ENCODE results near the gene NUTF2. TPM values are rescaled to one million over a fixed set of nuclear protein-coding genes. Genes with fewer than 3 reads are reported as not detected.

NUTF2 gene
- total and polyA plus RNA-seq, 4 experiments from 2014 or later, result 41.2 to 128 (median 86.7) TPM

- Histone ChIP-seq H3K9me3 (ENCODE audit: control insufficient read depth in 1 of 2, low read length in 2 of 2) (no peaks in the 10 kb centered on the region), H3K27me3 (ENCODE audit: insufficient read depth, low read length) (no peaks in the 10 kb centered on the region), H3K4me3 (ENCODE audit: low read length in 2 of 2) (no peak overlapping the region), H3K36me3 (ENCODE audit: insufficient read depth, low read length) (no peaks in the 10 kb centered on the region), H3K27ac (ENCODE audit: low read depth, low read length) (no peak overlapping the region), H3K4me1 (ENCODE audit: insufficient read depth, low read length) (no peaks in the 10 kb centered on the region)
- intact Hi-C loops (cut with micrococcal nuclease), result no loop called here
- Mint-ChIP-seq H3K27ac (no peak overlapping the region), H3K4me3 (no peak overlapping the region), H3K27me3 (no peaks in the 10 kb centered on the region), H3K9me3 (no peaks in the 10 kb centered on the region), H3K4me1 (peaks cover 6 to 25% (median 15%) of the 10 kb centered on the region in 4 donors), H3K36me3 (peaks cover 4 to 14% of the 10 kb centered on the region in 2 donors)
- CTCF ChIA-PET (ENCODE audit: partially characterized antibody), result interaction anchor here (1.9 kb wide), 1 partner anchor 18 kb away, joined by 6 read pairs; no protein-coding TSS in a partner anchor
- POLR2A ChIA-PET (ENCODE audit: partially characterized antibody), result no interaction called here
- DNase-seq, result no peak
Measured at GRCh38 chr16:67901734-67902133, 55.0 kb downstream of the NUTF2 start.

- no peak for DNase-seq
- Histone ChIP-seq H3K4me1 (ENCODE audit: insufficient read depth, low read length) (no peaks in the 10 kb centered on the region), H3K36me3 (ENCODE audit: insufficient read depth, low read length) (no peaks in the 10 kb centered on the region), H3K4me3 (ENCODE audit: low read length in 2 of 2) (no peak overlapping the region), H3K9me3 (ENCODE audit: control insufficient read depth in 1 of 2, low read length in 2 of 2) (no peaks in the 10 kb centered on the region), H3K27ac (ENCODE audit: low read depth, low read length) (no peak overlapping the region), H3K27me3 (ENCODE audit: insufficient read depth, low read length) (no peaks in the 10 kb centered on the region)
- H3K4me3 Mint-ChIP-seq, result no peak overlapping the region
- peak overlapping the region in 3 of 7 donors; percentile 17 to 68 (median 36) for H3K27ac Mint-ChIP-seq
- ChIA-PET CTCF (ENCODE audit: partially characterized antibody) (no interaction called here), POLR2A (ENCODE audit: partially characterized antibody) (interaction anchor here (0.7 to 1.0 kb wide), 2 partner anchors 31 kb away, joined by 3 read pairs; no protein-coding TSS in a partner anchor)
- peaks cover 3 to 15% (median 9%) of the 10 kb centered on the region in 4 donors for H3K4me1 Mint-ChIP-seq
- intact Hi-C loops (cut with micrococcal nuclease), result no loop called here
- no peaks in the 10 kb centered on the region for H3K27me3 Mint-ChIP-seq
- no peaks in the 10 kb centered on the region for H3K9me3 Mint-ChIP-seq
- H3K36me3 Mint-ChIP-seq, result peaks cover 4 to 14% of the 10 kb centered on the region in 2 donors
Measured at GRCh38 chr16:67902831-67903230, 56.1 kb downstream of the NUTF2 start.

GRCh38 chr16:67907397-67908180 is 60.9 kb downstream of the NUTF2 start:
- no peaks in the 10 kb centered on the region for H3K4me1 ChIP-seq (ENCODE audit: insufficient read depth, low read length)
- intact Hi-C loops (cut with micrococcal nuclease), result no loop called here
- H3K27me3 ChIP-seq (ENCODE audit: insufficient read depth, low read length), result no peaks in the 10 kb centered on the region
- H3K4me3 Mint-ChIP-seq, result no peak overlapping the region
- peaks cover 12% of the 10 kb centered on the region for H3K36me3 ChIP-seq (ENCODE audit: insufficient read depth, low read length)
- H3K27ac ChIP-seq (ENCODE audit: low read depth, low read length), result no peak overlapping the region
- ChIA-PET CTCF (ENCODE audit: partially characterized antibody) (interaction anchor here (1.1 to 2.0 kb wide), 2 partner anchors 19 to 91 kb away, joined by 3 to 4 read pairs; no protein-coding TSS in a partner anchor), POLR2A (ENCODE audit: partially characterized antibody) (interaction anchor here (0.6 to 1.2 kb wide), 4 partner anchors 10 to 731 kb away, joined by 3 to 4 read pairs (median 3); partner anchors contain the start of gene PSMB10)
- peak overlapping the region in 2 of 7 donors; percentile 48 to 68 for H3K27ac Mint-ChIP-seq
- H3K9me3 Mint-ChIP-seq, result no peaks in the 10 kb centered on the region
- peaks cover 3 to 22% (median 10%) of the 10 kb centered on the region in 4 donors for H3K4me1 Mint-ChIP-seq
- peaks cover 12 to 22% of the 10 kb centered on the region in 2 donors for H3K36me3 Mint-ChIP-seq
- H3K9me3 ChIP-seq (ENCODE audit: control insufficient read depth in 1 of 2, low read length in 2 of 2), result no peaks in the 10 kb centered on the region
- no peak for DNase-seq
- H3K4me3 ChIP-seq (ENCODE audit: low read length in 2 of 2), result no peak overlapping the region
- no peaks in the 10 kb centered on the region for H3K27me3 Mint-ChIP-seq

- H3K27ac Mint-ChIP-seq, result no peak overlapping the region
- no peak for DNase-seq
Measured at GRCh38 chr16:67909056-67909742, 62.5 kb downstream of the NUTF2 start.

GRCh38 chr16:67910158-67910557 is 63.4 kb downstream of the NUTF2 start:
- Mint-ChIP-seq H3K27me3 (no peaks in the 10 kb centered on the region), H3K4me1 (peaks cover 3 to 26% (median 12%) of the 10 kb centered on the region in 4 donors), H3K9me3 (no peaks in the 10 kb centered on the region), H3K27ac (peak overlapping the region in 1 of 7 donors; percentile 8), H3K36me3 (peaks cover 13 to 25% of the 10 kb centered on the region in 2 donors), H3K4me3 (no peak overlapping the region)
- no peaks in the 10 kb centered on the region for H3K4me1 ChIP-seq (ENCODE audit: insufficient read depth, low read length)
- H3K36me3 ChIP-seq (ENCODE audit: insufficient read depth, low read length), result peaks cover 12% of the 10 kb centered on the region
- no peak for DNase-seq
- H3K27me3 ChIP-seq (ENCODE audit: insufficient read depth, low read length), result no peaks in the 10 kb centered on the region
- intact Hi-C loops (cut with micrococcal nuclease), result no loop called here
- H3K9me3 ChIP-seq (ENCODE audit: control insufficient read depth in 1 of 2, low read length in 2 of 2), result no peaks in the 10 kb centered on the region
- ChIA-PET POLR2A (ENCODE audit: partially characterized antibody) (interaction anchor here (0.9 to 1.0 kb wide), 2 partner anchors 25 to 27 kb away, joined by 3 to 5 read pairs; partner anchors contain the start of gene PSMB10), CTCF (ENCODE audit: partially characterized antibody) (interaction anchor here (1.0 to 2.0 kb wide), 2 partner anchors 27 to 94 kb away, joined by 3 to 10 read pairs; no protein-coding TSS in a partner anchor)
- H3K27ac ChIP-seq (ENCODE audit: low read depth, low read length), result no peak overlapping the region
- no peak overlapping the region for H3K4me3 ChIP-seq (ENCODE audit: low read length in 2 of 2)

More at GRCh38 chr16:67909056-67909742, 62.5 kb downstream of the NUTF2 start:
- H3K27me3 ChIP-seq (ENCODE audit: insufficient read depth, low read length), result no peaks in the 10 kb centered on the region
- H3K4me3 Mint-ChIP-seq, result peak overlapping the region in 1 of 8 donors; percentile 41
- no peak overlapping the region for H3K27ac ChIP-seq (ENCODE audit: low read depth, low read length)
- H3K36me3 Mint-ChIP-seq, result peaks cover 16 to 20% of the 10 kb centered on the region in 2 donors
- CTCF ChIA-PET (ENCODE audit: partially characterized antibody), result interaction anchor here (1.2 kb wide), 1 partner anchor 25 kb away, joined by 9 read pairs; no protein-coding TSS in a partner anchor
- H3K4me1 ChIP-seq (ENCODE audit: insufficient read depth, low read length), result no peaks in the 10 kb centered on the region
- POLR2A ChIA-PET (ENCODE audit: partially characterized antibody), result interaction anchor here (1.1 kb wide), 1 partner anchor 26 kb away, joined by 3 read pairs; no protein-coding TSS in a partner anchor
- no peaks in the 10 kb centered on the region for H3K9me3 ChIP-seq (ENCODE audit: control insufficient read depth in 1 of 2, low read length in 2 of 2)
- peaks cover 12% of the 10 kb centered on the region for H3K36me3 ChIP-seq (ENCODE audit: insufficient read depth, low read length)
- no peaks in the 10 kb centered on the region for H3K9me3 Mint-ChIP-seq
- no peaks in the 10 kb centered on the region for H3K27me3 Mint-ChIP-seq
- no peak overlapping the region for H3K4me3 ChIP-seq (ENCODE audit: low read length in 2 of 2)
- H3K4me1 Mint-ChIP-seq, result peaks cover 3 to 22% (median 13%) of the 10 kb centered on the region in 4 donors
- intact Hi-C loops (cut with micrococcal nuclease), result no loop called here

GRCh38 chr16:67914758-67915495 is 68.2 kb downstream of the NUTF2 start:
- no peak overlapping the region for H3K4me3 Mint-ChIP-seq
- H3K36me3 Mint-ChIP-seq, result peaks cover 4 to 44% of the 10 kb centered on the region in 2 donors
- Histone ChIP-seq H3K4me1 (ENCODE audit: insufficient read depth, low read length) (peaks cover 8% of the 10 kb centered on the region), H3K27ac (ENCODE audit: low read depth, low read length) (no peak overlapping the region), H3K36me3 (ENCODE audit: insufficient read depth, low read length) (peaks cover 3% of the 10 kb centered on the region), H3K9me3 (ENCODE audit: control insufficient read depth in 1 of 2, low read length in 2 of 2) (no peaks in the 10 kb centered on the region), H3K27me3 (ENCODE audit: insufficient read depth, low read length) (no peaks in the 10 kb centered on the region), H3K4me3 (ENCODE audit: low read length in 2 of 2) (no peak overlapping the region)
- H3K27me3 Mint-ChIP-seq, result no peaks in the 10 kb centered on the region
- intact Hi-C loops (cut with micrococcal nuclease), result no loop called here
- POLR2A ChIA-PET (ENCODE audit: partially characterized antibody), result interaction anchor here (0.8 kb wide), 1 partner anchor 11 kb away, joined by 3 read pairs; no protein-coding TSS in a partner anchor
- CTCF ChIA-PET (ENCODE audit: partially characterized antibody), result interaction anchor here (1.0 to 2.1 kb wide), 4 partner anchors 14 to 99 kb away, joined by 3 to 6 read pairs (median 3); no protein-coding TSS in a partner anchor
- H3K9me3 Mint-ChIP-seq, result no peaks in the 10 kb centered on the region
- no peak for DNase-seq
- peaks cover 8 to 42% (median 25%) of the 10 kb centered on the region in 4 donors for H3K4me1 Mint-ChIP-seq
- H3K27ac Mint-ChIP-seq, result peak overlapping the region in 2 of 7 donors; percentile 59 to 68
